Measurements from ENCODE around the gene GNAT1.

- TF ChIP-seq CTCF (IDR thresholded peaks at IDR 0.05) (no peak), POLR2A (IDR thresholded peaks at IDR 0.05) (no peak)
Measured at GRCh38 chr3:50237133-50237651, 45.8 kb downstream of the GNAT1 start.

Data from ovary (tissue), 3 donors.